A673 (cell line): ENCODE measurements around the gene TEX26.

Source experiments
- CTCF ChIP-seq: fragments of 300-800, 200-600 bp; sonication (generic); conservative IDR thresholded peaks from 2 replicates; pipeline ENCODE4 v1.5.1; 2017; ENCODE audit warnings: low read depth, mild to moderate bottlenecking, antibody characterized with exemption, low read length, moderate library complexity, mixed read lengths
- EZH2 ChIP-seq: fragments of 200-600 bp; sonication (generic); IDR thresholded peaks from 2 replicates; pipeline ENCODE4 v1.6.1; 2017; ENCODE audit warnings: borderline replicate concordance, low read depth, mild to moderate bottlenecking, mixed read lengths, antibody characterized with exemption, low read length; ENCODE audit not compliant: poor library complexity, severe bottlenecking

- TF ChIP-seq EZH2: no peak
- TF ChIP-seq CTCF: no peak
Observed at GRCh38 chr13:30906411-30907051, 25.9 kb upstream of the TEX26 start.
